ENCODE data around the gene MAPK1. TPM values are rescaled to one million over a fixed set of nuclear protein-coding genes. Genes with fewer than 3 reads are reported as not detected.
"Not testable (repeated sequence)": the region's sequence is repeated elsewhere in the genome, so short reads cannot be mapped to it uniquely, and the experiment has no call there.

Gene MAPK1
- total RNA-seq, 1 donor from 2014 or later, result 101 TPM

GRCh38 chr22:21741790-21742189 is 125.7 kb downstream of the MAPK1 start:
- DNase-seq, result no peak
- Mint-ChIP-seq H3K27me3 (peaks cover 26% of the 10 kb centered on the region), H3K9me3 (no peaks in the 10 kb centered on the region), H3K4me3 (no peak overlapping the region), H3K27ac (no peak overlapping the region), H3K36me3 (ENCODE audit: low read depth) (no peaks in the 10 kb centered on the region), H3K4me1 (peaks cover 4% of the 10 kb centered on the region)
- intact Hi-C loops (cut with micrococcal nuclease), result no loop called here

DNA sequence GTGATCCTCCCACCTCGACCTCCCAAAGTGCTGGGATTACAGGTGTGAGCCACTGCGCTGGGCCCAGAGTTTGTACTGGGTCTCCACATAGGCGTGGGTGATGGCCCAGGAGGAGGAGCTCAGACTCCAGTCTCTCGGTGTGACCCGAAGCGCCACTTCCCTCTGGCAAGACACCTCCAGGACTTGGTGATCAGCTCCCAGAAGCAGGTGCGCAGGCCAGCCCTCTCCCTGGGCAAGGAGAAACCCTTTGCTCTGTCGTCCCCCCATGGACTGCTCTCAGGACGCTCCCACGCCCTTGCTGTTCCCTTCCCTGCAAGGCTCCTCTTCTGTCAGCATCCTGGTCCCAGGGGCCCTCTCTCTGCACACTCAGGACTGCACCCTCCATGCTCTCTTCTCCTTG is 126.4 kb downstream of the MAPK1 start:
- Mint-ChIP-seq H3K36me3 (ENCODE audit: low read depth) (no peaks in the 10 kb centered on the region), H3K4me1 (peaks cover 4% of the 10 kb centered on the region), H3K9me3 (no peaks in the 10 kb centered on the region), H3K27ac (no peak overlapping the region), H3K4me3 (no peak overlapping the region), H3K27me3 (peaks cover 26% of the 10 kb centered on the region)
- intact Hi-C loops (cut with micrococcal nuclease), result no loop called here
- DNase-seq, result no peak

GRCh38 chr22:21739828-21740377 is 127.5 kb downstream of the MAPK1 start:
- no peak overlapping the region for H3K27ac Mint-ChIP-seq
- no peaks in the 10 kb centered on the region for H3K36me3 Mint-ChIP-seq (ENCODE audit: low read depth)
- intact Hi-C loops (cut with micrococcal nuclease), result no loop called here
- no peaks in the 10 kb centered on the region for H3K9me3 Mint-ChIP-seq
- H3K27me3 Mint-ChIP-seq, result peaks cover 26% of the 10 kb centered on the region
- no peak overlapping the region for H3K4me3 Mint-ChIP-seq
- no peak for DNase-seq
- H3K4me1 Mint-ChIP-seq, result peaks cover 7% of the 10 kb centered on the region

GRCh38 chr22:21738966-21739365 is 128.5 kb downstream of the MAPK1 start:
- DNase-seq, result no peak
- H3K9me3 Mint-ChIP-seq, result no peaks in the 10 kb centered on the region
- peaks cover 26% of the 10 kb centered on the region for H3K27me3 Mint-ChIP-seq
- peaks cover 15% of the 10 kb centered on the region for H3K4me1 Mint-ChIP-seq
- no peak overlapping the region for H3K4me3 Mint-ChIP-seq
- no peak overlapping the region for H3K27ac Mint-ChIP-seq
- intact Hi-C loops (cut with micrococcal nuclease), result no loop called here
- H3K36me3 Mint-ChIP-seq (ENCODE audit: low read depth), result no peaks in the 10 kb centered on the region

- intact Hi-C loops (cut with micrococcal nuclease), result no loop called here
Observed at GRCh38 chr22:21738081-21738480, 129.4 kb downstream of the MAPK1 start.

DNA sequence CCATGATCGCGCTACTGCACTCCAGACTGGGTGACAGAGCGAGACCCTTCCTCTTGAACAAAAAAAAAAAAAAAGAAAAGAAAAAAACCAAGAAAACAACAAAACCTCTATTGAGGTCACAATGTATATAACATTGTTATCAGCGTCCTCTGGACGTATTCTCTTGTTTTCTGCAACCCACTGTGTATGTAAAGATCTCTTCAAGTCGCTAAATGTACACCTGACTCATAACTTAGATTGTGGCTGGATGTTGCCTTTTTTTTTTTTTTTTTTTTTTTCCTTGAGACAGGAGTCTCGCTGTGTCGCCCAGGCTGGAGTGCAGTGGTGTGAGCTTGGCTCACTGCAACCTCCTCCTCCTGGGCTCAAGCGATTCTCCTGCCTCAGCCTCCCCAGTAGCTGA is 130.5 kb downstream of the MAPK1 start:
- intact Hi-C loops (cut with micrococcal nuclease), result no loop called here
- H3K27me3 Mint-ChIP-seq, result peaks cover 26% of the 10 kb centered on the region
- no peak for DNase-seq
- no peak overlapping the region for H3K4me3 Mint-ChIP-seq
- H3K9me3 Mint-ChIP-seq, result no peaks in the 10 kb centered on the region
- H3K27ac Mint-ChIP-seq, result no peak overlapping the region
- H3K4me1 Mint-ChIP-seq, result peaks cover 17% of the 10 kb centered on the region
- no peaks in the 10 kb centered on the region for H3K36me3 Mint-ChIP-seq (ENCODE audit: low read depth)

More at GRCh38 chr22:21738081-21738480, 129.4 kb downstream of the MAPK1 start:
- no peak for DNase-seq
- peaks cover 26% of the 10 kb centered on the region for H3K27me3 Mint-ChIP-seq
- H3K4me3 Mint-ChIP-seq, result no peak overlapping the region
- H3K36me3 Mint-ChIP-seq (ENCODE audit: low read depth), result no peaks in the 10 kb centered on the region
- H3K27ac Mint-ChIP-seq, result no peak overlapping the region
- H3K9me3 Mint-ChIP-seq, result no peaks in the 10 kb centered on the region
- peaks cover 17% of the 10 kb centered on the region for H3K4me1 Mint-ChIP-seq

DNA sequence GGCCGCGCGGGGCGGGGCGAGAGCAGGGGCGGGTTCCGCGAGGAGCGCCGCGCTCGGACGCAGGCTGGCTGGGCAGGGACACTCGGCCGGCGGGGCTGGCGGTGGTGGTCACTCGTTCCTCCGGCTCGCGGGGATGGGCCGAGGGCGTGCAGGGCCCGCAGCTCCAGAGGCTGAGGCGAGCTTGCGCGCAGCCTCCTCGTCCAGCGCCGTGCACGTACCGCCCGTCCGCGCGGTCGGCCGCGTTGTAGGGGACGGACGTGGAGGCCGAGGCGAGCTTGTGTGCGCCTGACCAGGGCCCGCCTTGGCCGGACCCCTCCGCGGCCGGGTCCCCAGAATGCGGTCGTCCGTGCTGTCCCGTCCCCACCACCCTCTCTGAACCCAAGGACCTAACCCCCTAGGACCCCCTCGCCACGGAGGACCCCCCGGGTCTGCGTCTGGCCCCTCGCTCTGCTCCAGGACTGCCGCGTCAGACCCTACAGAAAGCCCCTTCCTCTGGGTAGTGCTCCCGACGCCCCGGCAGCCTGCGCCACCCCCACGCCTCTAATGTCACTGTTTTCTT is 131.3 kb downstream of the MAPK1 start:
- Mint-ChIP-seq H3K9me3 (no peaks in the 10 kb centered on the region), H3K27ac (no peak overlapping the region), H3K4me1 (peaks cover 17% of the 10 kb centered on the region), H3K27me3 (peaks cover 25% of the 10 kb centered on the region), H3K36me3 (ENCODE audit: low read depth) (no peaks in the 10 kb centered on the region), H3K4me3 (peak overlapping the region; percentile 49)
- DNase-seq, result no peak
- intact Hi-C loops (cut with micrococcal nuclease), result no loop called here

GRCh38 chr22:21735200-21736083 is 132.0 kb downstream of the MAPK1 start, which contains the start of gene YPEL1:
Gene YPEL1 (minus strand): TSS chr22:21735794. CDS start chr22:21710744, 25,050 bp downstream.
- peaks cover 24% of the 10 kb centered on the region for H3K27me3 Mint-ChIP-seq
- DNase-seq, result peak; percentile 99
- no peaks in the 10 kb centered on the region for H3K9me3 Mint-ChIP-seq
- no peaks in the 10 kb centered on the region for H3K36me3 Mint-ChIP-seq (ENCODE audit: low read depth)
- intact Hi-C loops (cut with micrococcal nuclease), result loop anchor here (1.0 to 2.0 kb wide), 6 partner anchors 27 to 132 kb away; partner anchors contain the start of genes MAPK1 and PPIL2
- H3K4me1 Mint-ChIP-seq, result peaks cover 17% of the 10 kb centered on the region
- peak within 1 kb of the TSS; percentile 87 for H3K4me3 Mint-ChIP-seq
- peak within 1 kb of the TSS; percentile 84 for H3K27ac Mint-ChIP-seq

- Mint-ChIP-seq H3K4me3 (peak overlapping the region; percentile 87), H3K9me3 (no peaks in the 10 kb centered on the region), H3K27ac (peak overlapping the region; percentile 84), H3K4me1 (peaks cover 17% of the 10 kb centered on the region), H3K27me3 (peaks cover 19% of the 10 kb centered on the region), H3K36me3 (ENCODE audit: low read depth) (no peaks in the 10 kb centered on the region)
- peak; percentile 72 for DNase-seq
- intact Hi-C loops (cut with micrococcal nuclease), result loop anchor here (1.0 to 2.0 kb wide), 6 partner anchors 28 to 133 kb away; partner anchors contain the start of genes MAPK1 and PPIL2
Observed at GRCh38 chr22:21734540-21735199, 132.8 kb downstream of the MAPK1 start.

DNA sequence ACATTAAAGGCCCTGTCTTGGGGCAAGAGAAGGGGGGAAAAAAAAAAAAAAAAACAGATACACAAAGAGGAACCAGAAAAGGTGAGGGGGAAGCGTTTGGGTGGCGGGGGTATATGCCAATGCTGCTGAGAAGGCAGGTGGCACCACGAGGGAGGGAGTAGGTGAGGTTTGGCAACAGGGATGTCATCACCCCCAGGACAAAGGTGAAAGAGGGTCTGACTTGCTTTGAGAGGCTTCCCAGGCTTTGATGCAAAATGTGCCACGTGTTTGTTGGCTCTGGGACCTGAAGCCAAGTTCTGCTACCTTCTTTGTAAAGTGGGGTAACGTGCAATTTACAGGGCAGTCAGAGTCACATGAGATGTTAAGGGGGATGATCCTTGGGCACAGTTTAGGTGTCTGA is 135.9 kb downstream of the MAPK1 start:
- Mint-ChIP-seq H3K27me3 (no peaks in the 10 kb centered on the region), H3K36me3 (ENCODE audit: low read depth) (no peaks in the 10 kb centered on the region), H3K9me3 (no peaks in the 10 kb centered on the region), H3K4me3 (no peak overlapping the region), H3K4me1 (peaks cover 19% of the 10 kb centered on the region), H3K27ac (no peak overlapping the region)
- intact Hi-C loops (cut with micrococcal nuclease), result no loop called here
- DNase-seq, result no peak

DNA sequence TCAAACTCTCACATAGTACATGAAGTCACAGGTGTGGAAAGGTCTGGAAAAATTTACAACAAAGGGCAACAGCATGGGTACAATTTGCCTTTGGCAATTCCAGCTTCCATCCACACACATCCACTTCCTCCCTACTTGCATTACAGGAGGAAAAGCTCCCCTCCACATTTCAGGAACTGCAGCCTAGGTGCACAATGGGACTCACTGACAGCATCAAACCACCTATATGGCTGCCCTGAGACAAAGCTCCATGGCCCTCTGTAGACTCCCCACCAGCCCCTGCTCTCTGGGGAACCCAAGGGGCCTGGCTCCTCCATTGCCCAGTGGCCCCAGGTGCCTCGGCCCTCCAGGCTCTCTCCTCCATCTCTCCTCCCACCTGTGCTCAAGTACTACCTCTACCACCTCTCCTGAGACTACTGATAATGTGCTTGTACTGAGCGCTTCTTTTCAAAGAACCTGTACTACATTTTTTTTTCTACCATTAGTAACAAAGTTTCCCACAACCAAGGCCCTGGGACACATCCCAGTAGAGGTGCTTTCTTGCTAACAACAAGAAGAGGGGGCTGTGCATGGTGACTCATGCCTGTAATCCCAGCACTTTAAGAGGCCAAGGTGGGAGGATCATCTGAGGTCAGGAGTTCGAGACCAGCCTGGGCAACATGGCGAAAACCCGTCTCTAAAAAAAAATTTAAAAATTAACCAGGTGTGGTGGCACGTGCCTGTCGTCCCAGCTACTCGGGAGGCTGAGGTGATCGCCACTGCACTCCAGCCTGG is 136.7 kb downstream of the MAPK1 start:
- peaks cover 19% of the 10 kb centered on the region for H3K4me1 Mint-ChIP-seq
- no peak for DNase-seq
- no peaks in the 10 kb centered on the region for H3K9me3 Mint-ChIP-seq
- intact Hi-C loops (cut with micrococcal nuclease), result no loop called here
- H3K27ac Mint-ChIP-seq, result no peak overlapping the region
- H3K27me3 Mint-ChIP-seq, result no peaks in the 10 kb centered on the region
- H3K4me3 Mint-ChIP-seq, result no peak overlapping the region
- no peaks in the 10 kb centered on the region for H3K36me3 Mint-ChIP-seq (ENCODE audit: low read depth)

DNA sequence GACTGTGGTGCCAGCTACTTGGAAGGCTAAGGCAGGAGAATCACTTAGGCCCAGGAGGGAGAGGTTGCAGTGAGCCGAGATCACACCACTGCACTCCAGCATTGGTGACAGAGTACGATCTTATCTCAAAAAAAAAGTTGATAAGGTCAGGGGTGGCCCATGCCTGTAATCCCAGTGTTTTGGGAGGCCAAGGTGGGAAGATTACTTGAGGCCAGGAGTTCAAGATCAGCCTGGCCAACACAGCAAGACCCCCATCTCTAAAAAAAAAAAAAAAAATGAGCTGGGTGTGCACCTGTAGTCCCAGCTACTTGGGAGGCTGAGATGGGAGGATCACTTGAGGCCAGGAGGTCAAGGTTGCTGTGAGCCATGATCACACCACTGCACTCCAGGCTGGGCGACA is 138.3 kb downstream of the MAPK1 start:
- H3K9me3 Mint-ChIP-seq; H3K27ac Mint-ChIP-seq; DNase-seq; intact Hi-C loops (cut with micrococcal nuclease); H3K27me3 Mint-ChIP-seq; H3K36me3 Mint-ChIP-seq (ENCODE audit: low read depth); H3K4me3 Mint-ChIP-seq: not testable (repeated sequence)
- H3K4me1 Mint-ChIP-seq, result peaks cover 11% of the 10 kb centered on the region

GRCh38 chr22:21728270-21728669 is 139.2 kb downstream of the MAPK1 start:
- Mint-ChIP-seq H3K27ac (no peak overlapping the region), H3K27me3 (no peaks in the 10 kb centered on the region), H3K4me1 (peaks cover 6% of the 10 kb centered on the region), H3K36me3 (ENCODE audit: low read depth) (no peaks in the 10 kb centered on the region), H3K9me3 (no peaks in the 10 kb centered on the region), H3K4me3 (no peak overlapping the region)
- intact Hi-C loops (cut with micrococcal nuclease), result no loop called here
- no peak for DNase-seq

All from activated CD4-positive, alpha-beta T cell treated with anti-CD3 and anti-CD28 coated beads, Interleukin-2, amount 10 ng/mL, durations not matched to agents 24 days and 14 days (primary cell).